Activated CD8-positive, alpha-beta memory T cell treated with anti-CD3 and anti-CD28 coated beads for 1 hour (primary cell): Measurements from ENCODE around the gene SMYD3.

Experiments used
- DNase-seq, 2 donors: peaks; one replicate each; pipeline ENCODE4 v3.0.0-alpha.2; 2020; ENCODE audit warnings: low read depth in 1 of 2; ENCODE audit errors: extremely low read depth in 1 of 2

SMYD3 gene

DNA sequence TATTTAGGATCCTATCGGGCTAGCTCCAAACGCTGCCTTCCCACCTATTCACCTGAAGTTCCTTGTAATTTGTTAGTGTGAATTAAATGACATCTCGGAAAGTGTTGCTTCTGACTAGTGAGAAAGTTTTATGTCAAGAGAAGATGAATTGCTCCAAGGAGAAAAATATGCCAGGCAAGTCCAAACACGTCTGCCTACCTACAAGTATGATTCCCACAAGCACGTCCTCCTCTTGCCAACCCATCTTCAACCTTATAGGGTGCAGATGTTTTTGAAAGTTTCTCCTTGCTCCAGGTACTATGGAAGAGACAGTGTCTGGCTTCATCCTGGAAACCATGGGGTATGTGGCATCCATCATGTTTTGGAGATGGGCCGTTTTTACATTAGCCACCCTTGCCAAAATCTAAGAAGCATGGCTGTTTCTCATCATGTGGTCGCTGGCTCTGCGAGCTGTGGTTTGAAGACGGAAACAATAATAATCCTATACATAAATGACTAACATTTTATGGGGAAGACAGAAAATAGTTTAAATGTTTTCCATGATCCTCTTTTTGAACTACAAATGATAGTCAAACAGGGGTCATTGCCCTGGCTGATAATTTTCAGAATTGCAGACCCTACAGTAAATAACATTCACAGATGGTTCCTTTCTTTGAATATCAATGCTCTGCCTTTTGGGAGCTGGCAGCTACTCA is 505.8 kb downstream of the SMYD3 start:
- no peak for DNase-seq

DNA sequence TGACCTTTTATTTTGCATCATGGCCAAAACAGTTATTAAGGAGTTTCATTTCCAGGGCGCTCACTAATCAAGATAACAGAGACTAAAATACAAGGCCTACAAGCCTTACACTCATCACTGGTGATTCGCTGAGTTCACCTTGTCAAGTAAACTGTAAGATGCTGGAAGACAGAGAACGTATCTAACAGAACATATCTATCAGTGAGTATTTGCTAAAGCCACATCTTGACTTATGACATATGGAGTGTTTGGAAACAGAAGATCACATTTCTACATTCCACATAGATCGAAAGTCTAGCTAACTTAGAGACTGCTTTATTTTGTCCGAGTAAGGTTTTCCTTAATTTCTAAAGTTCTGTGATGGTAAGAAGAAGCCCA is 506.5 kb downstream of the SMYD3 start:
- DNase-seq, result no peak

DNA sequence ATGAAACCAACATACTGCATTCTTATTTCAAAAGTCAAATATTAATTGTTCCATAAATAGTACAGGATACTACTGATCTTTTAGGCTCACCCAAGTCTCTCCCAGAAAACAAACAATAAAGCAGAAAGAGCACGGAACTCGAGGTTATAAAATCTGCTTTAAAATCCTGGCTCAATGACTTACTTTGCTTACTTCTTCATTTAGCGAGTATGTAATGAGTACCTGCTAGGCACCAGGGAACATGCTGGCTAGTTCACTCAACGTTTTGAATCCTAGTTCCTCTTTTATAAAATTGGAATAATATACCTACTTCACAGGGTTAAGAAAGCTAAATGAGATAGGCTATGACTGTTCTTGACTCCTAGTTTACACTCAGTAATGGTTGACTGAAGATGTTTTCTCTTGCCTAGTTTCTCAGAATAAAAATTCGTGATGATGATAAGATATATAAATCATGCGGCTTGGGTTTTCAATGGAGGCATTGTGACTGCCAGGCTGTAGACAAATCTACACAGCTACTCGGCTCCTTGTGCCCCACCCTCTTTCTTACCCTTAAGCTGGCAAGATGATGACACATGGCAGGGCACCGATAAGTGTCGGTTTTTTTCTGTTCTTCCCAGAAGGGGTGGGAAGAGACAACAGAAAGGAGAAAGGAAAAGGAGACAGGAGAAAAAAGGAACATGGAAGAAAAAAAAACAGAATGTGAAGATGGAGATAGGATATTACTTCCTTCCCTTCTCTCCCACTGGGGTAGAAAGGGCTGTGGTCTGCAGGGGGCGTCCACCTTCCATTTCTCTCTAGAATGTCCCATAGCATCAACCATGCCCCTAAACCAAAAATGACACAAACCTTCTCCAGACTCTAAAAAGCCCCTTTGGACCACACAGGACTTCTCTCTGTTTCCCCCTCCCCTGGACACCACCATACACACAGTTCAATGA is 507.1 kb downstream of the SMYD3 start:
- no peak for DNase-seq

DNA sequence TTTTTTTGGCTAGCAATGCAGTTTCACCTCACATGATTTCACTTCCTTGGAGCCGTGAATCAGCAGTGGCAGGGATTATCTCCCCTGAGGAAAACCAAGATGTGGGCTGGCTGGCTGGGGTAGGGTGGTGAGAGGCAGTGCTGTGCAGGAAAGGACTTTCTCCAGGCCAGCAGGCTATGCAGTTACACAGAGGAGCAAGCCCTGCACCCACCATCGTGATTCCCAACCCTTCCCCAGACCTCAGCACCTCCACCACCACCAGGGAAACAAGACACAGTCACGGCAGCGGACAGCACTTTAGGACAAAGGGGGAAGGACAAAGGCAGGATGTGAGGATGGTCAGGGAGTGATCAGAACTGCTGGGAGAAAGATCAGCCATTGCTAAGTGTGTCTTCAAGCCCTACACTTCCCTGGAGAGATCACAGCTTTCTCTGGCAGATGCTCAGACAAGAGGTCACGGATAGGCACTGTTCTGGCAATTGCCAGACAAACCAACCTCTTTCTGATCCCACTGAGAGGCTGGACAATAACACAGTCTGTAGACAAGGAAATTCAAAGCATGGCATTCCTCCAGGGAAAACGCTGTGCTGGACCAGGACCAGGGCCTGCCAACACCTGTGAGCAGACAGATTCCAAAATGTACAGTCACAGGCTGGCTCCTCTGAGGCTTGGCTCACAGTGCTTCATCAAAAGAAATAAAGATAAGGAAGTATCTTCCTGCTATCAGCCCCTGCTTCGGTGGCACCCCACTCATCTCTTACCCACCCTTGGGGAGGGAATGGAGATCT is 509.4 kb downstream of the SMYD3 start:
- DNase-seq, result no peak

DNA sequence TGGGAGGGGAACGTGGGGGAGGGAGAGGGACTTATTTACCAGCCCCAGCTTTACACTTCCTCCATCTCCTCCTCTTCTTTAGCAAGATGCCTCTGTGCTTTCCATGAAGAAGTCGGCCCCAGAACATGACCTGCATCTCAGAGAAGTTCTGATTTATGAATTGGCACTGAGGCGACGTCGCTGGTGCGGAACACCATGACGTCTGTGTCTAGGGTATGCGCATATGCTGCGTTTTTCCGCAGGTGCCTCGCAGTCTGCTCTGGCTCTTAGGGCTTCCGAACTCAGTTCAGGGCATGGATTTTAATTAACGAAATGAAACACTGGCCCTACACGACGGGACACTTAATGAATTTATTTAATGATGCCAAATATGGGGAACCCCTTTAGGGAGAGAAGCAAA is 510.3 kb downstream of the SMYD3 start:
- DNase-seq, result no peak

DNA sequence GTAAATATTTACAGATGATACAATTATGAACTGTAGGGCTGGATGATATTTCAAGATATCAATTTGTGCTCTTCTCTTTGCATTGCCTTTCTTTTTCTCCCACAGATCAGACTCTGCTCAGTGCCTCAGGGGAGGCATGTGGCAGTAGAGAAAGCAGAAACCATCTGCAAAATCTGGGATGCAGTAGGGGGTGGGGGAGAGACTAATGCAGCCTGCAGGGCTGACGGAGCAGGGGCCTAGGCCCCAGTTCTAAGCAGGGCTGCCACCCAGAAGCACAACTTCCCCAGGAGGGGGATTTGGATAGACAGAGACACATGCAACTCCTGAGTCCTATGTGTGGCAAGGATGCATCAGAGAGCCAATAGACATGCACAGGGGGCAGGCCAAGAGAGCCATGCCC is 511.6 kb downstream of the SMYD3 start:
- DNase-seq, result no peak

DNA sequence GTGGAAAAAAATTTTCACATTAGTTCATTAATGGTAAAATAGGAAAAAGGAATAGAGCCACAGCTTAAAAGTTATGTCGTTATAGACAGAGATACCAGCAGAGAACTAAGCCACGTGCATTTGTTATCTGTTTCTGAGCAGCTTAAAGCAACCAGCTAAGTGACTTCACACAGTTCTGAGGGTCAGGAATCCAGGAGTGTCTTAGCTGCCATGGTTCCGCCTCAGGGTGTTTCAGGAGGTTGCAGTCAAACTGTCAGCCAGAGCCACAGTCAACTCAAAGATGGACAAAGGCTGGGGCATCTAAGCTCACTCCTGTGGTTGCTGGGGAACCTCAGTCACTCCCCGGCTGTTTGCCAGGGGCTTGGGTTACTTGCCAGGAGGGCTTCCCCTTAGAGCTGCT is 515.8 kb downstream of the SMYD3 start:
- no peak for DNase-seq

DNA sequence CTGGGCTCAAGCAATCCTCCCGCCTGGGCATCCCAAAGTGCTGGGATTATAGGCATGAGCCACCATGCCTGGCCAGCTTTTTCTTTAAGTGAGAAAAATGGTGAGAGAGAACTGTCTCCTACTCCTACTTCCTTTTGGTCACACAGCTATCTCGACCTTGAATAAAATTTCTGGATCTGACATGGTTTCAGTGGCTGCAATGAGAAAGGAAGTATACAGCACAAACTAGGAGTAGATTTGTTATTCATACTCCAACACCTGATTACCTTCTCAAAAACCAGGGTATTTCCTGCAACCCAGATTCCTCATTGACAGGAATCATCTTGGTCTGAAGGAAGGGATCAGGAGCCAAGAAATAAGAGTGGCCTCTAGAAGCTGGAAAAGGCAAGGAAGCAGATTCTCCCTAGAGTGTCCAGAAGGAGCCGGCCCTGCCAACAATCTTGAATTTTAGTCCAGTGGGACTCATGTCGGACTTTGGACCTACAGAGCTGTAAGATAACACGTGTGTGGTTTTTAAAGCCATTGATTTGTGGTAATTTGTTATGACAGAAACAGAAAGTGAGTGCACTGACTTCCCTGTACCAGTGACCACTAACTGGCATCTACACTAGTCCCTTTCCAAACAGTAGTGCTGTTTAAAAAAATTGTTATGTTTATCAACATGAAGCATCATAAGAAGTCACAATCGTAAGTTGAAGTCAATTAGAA is 516.6 kb downstream of the SMYD3 start:
- no peak for DNase-seq

DNA sequence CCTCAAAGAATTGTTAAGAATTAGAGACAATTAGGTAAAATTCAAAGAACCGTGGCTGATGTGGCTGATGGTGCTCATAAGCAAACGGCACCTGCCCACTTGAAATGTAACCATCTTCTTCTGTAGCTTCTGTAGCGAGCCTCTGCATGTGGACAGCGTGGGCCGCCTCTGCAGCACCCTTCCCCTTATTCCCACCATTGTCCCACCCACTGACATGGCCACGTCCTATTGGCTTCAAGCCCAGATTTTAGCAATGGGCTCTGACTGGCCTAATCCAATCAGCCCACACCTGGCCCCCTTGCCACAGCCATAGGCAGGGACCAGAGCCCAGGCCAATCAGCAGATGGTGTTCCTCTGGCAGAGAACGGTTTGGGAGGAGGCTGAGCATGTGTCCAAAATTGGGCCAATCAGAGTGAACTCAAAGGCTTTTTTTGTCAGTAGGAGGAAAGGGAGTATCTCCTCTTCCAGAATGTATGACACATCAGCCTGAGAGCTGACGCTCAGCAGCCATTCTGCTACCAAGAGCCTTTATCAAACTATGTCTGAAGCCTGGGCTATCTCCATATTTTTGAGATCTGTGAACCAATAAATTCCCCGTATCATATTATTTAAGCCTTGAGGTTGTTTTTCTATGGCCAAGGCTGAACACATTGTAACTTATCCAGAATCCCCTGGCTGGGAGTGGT is 518.5 kb downstream of the SMYD3 start:
- no peak for DNase-seq

DNA sequence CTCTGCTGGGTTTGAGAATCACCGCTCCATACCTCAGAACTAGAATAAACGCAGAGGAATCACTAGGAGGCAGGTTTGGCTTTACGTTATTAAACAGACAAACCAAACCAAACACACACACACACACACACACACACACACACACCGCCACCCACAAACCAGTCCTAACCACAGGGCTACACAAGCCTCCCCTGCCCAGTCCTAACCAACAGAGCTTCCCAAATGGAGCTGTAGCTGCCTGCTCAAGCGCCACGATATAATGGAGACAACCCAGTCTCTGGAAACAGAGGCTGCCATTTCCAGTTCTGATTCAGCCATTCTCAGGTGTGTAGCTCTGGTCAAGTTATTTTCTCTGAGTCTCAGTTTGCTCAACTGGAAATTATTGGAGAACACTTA is 519.1 kb downstream of the SMYD3 start:
- DNase-seq, result no peak

DNA sequence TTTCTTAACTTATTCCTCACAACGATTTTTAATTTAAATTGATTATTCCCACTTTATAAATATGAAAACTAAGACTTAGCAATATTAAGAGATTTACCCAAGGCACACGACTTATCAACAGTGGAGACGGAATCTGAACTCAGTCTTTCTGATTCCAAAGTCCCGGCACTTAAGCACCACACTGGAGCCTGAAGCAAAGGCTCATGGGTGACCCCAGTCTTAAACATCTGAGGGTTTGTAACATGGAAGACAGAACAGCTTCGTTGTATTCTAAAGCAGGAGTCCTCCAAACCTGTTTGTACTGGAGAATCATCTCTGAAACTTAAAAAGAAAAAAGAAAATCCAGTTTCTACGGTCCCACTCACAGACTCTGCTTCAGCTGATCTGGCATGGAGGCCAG is 519.5 kb downstream of the SMYD3 start:
- DNase-seq, result no peak

DNA sequence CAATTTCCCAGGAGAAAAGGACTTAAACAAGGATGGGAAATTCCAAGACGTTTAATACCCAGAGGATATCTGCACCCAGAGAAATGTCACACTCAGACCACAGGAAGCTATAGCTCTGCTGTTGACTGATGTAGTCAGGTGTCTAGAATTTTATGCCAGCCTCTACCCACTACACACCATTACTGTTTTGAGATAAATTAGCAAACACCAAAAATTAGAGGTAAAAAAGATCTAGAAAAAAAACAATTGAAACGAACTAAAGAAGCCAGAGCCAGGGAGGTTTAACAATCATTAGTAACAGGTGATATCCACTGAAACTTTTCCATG is 519.9 kb downstream of the SMYD3 start:
- DNase-seq, result no peak

DNA sequence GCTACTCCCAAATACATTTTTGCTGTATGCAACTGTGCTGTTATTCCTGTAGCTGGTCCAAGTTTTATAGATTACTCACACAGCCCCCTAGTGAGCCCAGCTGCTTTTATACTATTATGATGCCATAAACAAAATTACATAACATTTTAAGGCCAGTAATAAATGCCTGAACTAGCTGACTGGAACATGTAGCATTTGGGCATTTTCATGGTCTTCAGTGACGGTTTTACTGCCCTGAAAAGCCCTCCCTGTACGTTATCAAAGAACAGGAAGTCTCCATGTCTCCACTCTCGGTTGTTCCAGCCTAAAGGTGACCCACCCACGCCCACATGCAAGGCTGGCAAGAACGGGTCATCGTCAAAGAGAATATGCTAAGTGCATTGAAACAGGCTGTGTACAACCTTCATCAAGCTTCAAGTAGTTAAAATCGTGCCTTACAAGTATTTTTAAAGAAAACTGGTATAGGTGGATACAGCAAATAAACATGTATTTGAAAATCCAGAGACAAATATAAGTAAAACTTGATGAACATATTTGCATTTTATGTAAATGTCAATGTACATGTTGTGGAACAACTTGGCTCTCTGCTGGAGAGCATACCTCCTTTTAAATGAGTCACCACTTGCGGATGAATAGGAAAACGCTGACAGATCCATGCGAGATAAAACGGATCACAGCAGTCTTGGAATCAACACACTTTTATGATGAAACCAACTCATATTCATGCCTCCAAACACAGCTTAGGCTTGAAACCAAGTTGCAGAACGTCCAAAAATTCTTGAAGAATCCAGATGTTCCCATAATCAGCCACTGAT is 520.5 kb downstream of the SMYD3 start:
- DNase-seq, result no peak

DNA sequence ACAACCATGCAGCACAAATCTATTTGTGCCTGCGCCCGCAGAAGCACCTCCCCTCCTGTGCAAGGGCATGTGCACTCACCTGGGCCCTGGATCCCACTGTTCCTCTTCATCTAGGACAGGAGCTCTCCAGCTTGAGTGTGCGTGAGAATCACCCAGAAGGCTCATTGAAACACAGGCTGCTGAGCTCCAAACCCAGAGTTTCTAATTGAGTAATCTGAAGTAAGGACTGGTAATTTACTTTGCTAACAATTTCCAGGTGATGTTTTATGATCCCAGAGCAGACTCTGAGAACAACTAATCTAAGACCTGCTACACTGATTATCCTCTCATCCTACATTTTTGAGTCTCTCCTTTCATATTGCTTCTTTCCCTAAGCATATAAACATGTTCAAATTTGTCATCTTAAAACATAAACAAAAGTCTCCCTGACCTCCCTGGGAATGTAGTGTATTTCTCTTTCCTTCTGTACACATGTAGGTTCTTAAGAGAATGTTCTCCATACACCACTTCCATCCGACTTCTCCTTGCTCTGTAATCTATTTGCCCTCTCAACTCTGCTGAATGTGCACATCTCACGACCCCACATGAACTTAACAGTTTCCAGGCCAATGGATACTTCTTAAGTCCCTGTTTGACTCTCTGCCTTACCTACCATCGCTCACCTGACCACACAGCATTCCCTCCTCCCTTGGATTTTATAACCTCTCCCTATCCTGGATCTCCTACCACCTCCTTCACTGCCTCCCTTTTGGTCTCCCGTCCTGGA is 522.5 kb downstream of the SMYD3 start:
- DNase-seq, result no peak

DNA sequence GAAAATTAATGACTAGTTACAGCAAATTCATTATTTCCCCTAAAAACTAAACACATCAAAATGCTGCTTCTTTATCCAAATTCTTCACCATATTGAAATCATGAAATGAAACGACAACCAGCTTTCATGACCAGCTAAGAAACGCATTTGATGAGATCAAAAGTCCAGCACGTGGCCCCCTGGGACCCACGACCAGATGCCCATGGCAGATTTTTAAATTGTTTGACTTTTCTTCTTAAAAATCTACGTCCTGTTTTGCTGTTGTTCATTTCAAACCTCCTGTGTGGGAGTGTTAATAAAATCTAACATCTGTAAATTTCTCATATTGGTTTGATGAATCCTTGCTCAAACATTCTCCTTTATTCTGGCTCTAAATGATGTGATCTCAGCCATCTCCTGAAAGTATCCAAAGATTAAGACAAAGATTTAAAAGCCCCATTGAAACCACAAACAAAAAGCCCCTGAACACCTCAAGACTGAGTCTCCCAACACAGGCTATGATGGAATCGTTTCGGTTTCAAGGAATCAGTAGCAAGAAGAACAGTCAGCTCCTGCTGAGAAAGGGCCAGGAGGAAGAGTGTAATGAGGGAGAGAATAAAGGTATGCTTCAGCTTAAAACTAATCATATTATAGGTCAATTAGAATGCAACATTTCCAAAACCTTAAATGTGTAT is 523.6 kb downstream of the SMYD3 start:
- DNase-seq, result no peak

DNA sequence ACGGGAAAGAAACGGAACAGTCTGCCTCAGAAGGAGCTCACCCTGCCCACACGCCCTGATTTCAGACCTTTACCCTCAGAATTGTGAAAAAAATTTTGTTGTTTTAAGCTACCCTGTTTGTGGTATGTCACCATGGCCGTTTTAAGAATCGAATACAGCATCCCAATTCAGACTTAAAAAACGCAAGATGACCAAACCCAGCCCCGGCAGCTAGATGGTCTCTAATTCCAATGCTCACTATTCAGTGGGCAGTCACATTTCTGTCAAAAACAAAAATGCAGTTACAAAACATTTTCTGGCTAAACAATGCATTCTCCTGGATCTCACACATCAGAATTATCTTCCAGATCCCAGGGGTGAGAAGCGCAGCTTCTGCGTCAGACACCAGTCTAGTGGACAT is 527.5 kb downstream of the SMYD3 start:
- DNase-seq, result no peak

DNA sequence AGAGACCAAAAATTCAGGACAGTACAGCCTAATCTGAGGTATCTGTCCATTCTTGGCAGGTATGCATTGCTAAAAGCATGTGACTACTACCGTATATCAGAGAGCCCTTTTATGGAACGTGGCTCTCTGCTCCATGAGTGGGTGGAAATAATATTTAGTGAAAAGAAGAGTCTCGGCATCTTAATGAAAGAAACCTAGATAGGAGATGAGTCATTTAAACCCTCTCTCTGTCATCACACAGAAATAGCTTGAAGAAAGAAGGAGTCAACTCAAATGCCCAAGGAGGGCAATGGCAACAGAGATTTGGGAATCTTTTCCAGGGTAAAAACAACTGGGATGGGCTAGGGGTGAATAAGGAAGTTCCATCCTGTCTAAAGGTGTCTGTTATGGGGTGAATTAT is 528.2 kb downstream of the SMYD3 start:
- no peak for DNase-seq

DNA sequence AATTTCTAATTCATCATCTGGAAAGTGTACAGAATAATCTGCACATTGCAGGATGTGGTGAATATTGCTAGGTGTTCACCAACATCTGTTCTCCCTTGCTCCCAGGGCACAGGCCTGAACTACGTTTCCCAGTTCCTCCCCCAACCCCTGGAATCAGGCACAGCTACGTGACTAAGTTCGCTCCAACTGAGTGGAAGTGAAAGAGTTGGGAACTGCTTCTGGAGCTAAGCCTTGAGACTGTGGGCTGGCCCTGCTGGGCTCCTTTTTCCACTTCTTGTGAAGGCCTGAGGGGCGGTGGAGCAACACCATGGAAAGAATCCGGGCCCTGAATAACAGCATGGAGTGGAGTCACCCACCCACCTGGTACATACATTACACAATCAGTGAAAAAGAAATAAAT is 534.6 kb downstream of the SMYD3 start:
- DNase-seq, result no peak
